Muscle layer of duodenum (tissue), 2 donors: ENCODE measurements around the gene MAP2K2.

Experiments used
- H3K27ac ChIP-seq: one replicate; pipeline ENCODE4 v1.7.0; 2013; ENCODE audit warnings: mild to moderate bottlenecking, low read length
- H3K27me3 ChIP-seq: one replicate; pipeline ENCODE4 v1.7.0; 2013; ENCODE audit warnings: low read depth, mild to moderate bottlenecking, control low read depth, low read length
- H3K36me3 ChIP-seq, 2 donors: one replicate each; pipeline ENCODE4 v1.7.0; 2013; ENCODE audit warnings: low read length in 2 of 2, control low read depth in 1 of 2, mild to moderate bottlenecking in 1 of 2; ENCODE audit not compliant: insufficient read depth in 2 of 2, control insufficient read depth in 1 of 2
- H3K4me1 ChIP-seq, 2 donors: one replicate each; pipeline ENCODE4 v1.7.0; 2013; ENCODE audit warnings: low read length in 2 of 2, mild to moderate bottlenecking in 2 of 2, control low read depth in 1 of 2, moderate library complexity in 1 of 2; ENCODE audit not compliant: insufficient read depth in 2 of 2, control insufficient read depth in 1 of 2
- H3K4me3 ChIP-seq, 2 donors: one replicate each; pipeline ENCODE4 v1.7.0; 2013; ENCODE audit warnings: low read length in 2 of 2, low read depth in 1 of 2, mild to moderate bottlenecking in 1 of 2
- H3K9me3 ChIP-seq, 2 donors: one replicate each; pipeline ENCODE4 v1.7.0; 2013; ENCODE audit warnings: low read length in 2 of 2, control low read depth in 1 of 2, mild to moderate bottlenecking in 1 of 2; ENCODE audit not compliant: control insufficient read depth in 1 of 2
- donor health status: healthy.

The MAP2K2 gene

GRCh38 chr19:4096049-4096892 lies 27.7 kb downstream of the MAP2K2 start:
- H3K27ac ChIP-seq: no peak overlapping the region
- H3K9me3 ChIP-seq: no peaks in the 10 kb centered on the region
- peaks cover 4 to 62% of the 10 kb centered on the region in 2 donors for H3K36me3 ChIP-seq
- H3K4me1 ChIP-seq: no peaks in the 10 kb centered on the region
- no peaks in the 10 kb centered on the region for H3K27me3 ChIP-seq
- no peak overlapping the region for H3K4me3 ChIP-seq

GRCh38 chr19:4095488-4095844 lies 28.5 kb downstream of the MAP2K2 start:
- H3K36me3 ChIP-seq: peaks cover 4 to 60% of the 10 kb centered on the region in 2 donors
- no peaks in the 10 kb centered on the region for H3K4me1 ChIP-seq
- H3K4me3 ChIP-seq: no peak overlapping the region

DNA sequence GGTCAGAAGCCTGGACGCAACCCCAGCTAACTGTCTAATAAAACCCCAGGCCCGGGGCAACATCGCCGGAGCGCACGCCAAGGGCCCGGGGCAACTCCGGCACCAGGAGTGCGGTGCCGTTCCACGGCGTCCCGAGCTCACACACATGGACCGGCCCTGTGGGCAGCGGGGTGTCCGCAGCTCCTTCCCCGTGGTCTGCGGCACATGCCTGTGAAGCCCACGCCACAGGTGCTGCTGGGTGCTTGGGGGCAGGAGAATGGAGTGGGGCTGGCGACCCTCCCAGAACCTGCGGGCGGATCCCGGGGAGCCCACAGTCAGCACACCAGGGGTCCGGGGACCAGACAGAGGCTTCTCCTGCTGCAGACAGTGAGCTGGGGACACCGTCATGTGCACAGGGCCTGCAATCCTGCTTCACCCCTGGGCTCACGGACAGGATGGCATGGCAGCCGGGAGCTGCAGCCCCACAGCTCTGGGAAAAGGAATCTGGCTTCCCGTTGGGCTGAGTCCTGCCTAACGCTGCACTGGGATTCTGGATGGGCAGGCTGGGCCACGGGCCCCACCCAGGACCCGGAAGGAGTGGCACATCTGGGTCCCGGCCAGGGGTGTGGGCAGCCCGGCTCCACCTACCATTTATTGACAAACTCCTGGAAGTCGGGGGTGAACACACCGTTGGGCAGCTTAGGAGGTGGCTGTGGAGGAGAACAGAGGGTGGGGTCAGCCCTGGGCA lies 29.0 kb downstream of the MAP2K2 start:
- Histone ChIP-seq H3K9me3 (no peaks in the 10 kb centered on the region), H3K27ac (no peak overlapping the region), H3K36me3 (peaks cover 4 to 63% of the 10 kb centered on the region in 2 donors), H3K4me3 (no peak overlapping the region), H3K27me3 (no peaks in the 10 kb centered on the region), H3K4me1 (no peaks in the 10 kb centered on the region)

More at GRCh38 chr19:4095488-4095844, 28.5 kb downstream of the MAP2K2 start:
- Histone ChIP-seq H3K27me3 (no peaks in the 10 kb centered on the region), H3K27ac (no peak overlapping the region), H3K9me3 (no peaks in the 10 kb centered on the region)

DNA sequence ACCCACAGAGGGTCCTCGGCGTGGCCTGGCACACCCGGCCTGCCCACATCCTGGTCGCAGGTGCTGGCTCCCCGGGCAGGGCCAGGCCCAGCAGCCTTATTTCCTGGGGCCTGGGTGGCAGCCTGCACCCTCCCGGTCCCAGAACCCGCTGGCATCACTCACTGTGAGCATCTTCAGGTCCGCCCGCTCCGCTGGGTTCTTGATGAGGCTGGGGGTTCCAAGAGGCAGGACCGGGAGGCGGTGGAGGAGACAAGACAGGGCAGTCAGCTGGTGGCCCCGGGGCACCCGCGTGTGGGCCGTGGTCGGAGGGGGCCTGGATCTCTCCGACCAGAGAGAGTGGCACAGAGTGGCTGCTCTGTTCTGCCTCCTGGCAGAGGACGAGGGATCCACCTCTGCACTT lies 29.6 kb downstream of the MAP2K2 start:
- H3K4me1 ChIP-seq: no peaks in the 10 kb centered on the region
- peaks cover 0 to 65% of the 10 kb centered on the region in 2 donors for H3K36me3 ChIP-seq
- no peaks in the 10 kb centered on the region for H3K9me3 ChIP-seq
- no peak overlapping the region for H3K4me3 ChIP-seq
- H3K27ac ChIP-seq: no peak overlapping the region
- H3K27me3 ChIP-seq: no peaks in the 10 kb centered on the region

DNA sequence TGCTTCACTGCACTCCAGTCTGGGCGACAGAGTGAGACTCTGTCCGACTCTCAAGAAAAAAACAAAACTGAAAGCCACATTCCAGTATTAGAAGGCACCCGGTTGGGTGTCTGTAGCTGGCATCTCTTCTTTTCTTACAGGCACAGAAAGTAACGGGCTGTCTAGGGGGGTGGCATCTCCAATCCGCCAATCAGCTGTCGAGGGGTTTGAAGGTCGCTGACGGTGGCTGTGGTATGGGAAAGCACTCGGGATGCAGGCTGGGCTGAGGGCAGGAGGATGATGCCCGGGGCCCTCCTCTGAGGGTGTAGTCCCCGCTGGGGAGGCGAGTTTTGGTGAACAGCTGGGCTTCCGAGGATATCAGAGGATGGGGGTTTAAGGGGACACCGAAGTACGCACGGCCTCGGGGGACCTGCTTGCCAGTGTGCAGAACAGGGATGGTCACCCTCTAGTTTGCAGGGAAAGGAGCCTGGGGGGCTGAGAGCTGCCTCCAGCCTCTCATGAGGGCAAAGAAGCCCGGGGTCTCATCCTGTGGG lies 30.2 kb downstream of the MAP2K2 start:
- H3K27me3 ChIP-seq: no peaks in the 10 kb centered on the region
- H3K4me3 ChIP-seq: no peak overlapping the region
- peaks cover 0 to 61% of the 10 kb centered on the region in 2 donors for H3K36me3 ChIP-seq
- no peak overlapping the region for H3K27ac ChIP-seq
- no peaks in the 10 kb centered on the region for H3K9me3 ChIP-seq
- H3K4me1 ChIP-seq: no peaks in the 10 kb centered on the region

- H3K36me3 ChIP-seq: peaks cover 0 to 56% of the 10 kb centered on the region in 2 donors
- no peaks in the 10 kb centered on the region for H3K4me1 ChIP-seq
- H3K27ac ChIP-seq: no peak overlapping the region
- no peak overlapping the region for H3K4me3 ChIP-seq
- H3K9me3 ChIP-seq: no peaks in the 10 kb centered on the region
- no peaks in the 10 kb centered on the region for H3K27me3 ChIP-seq
Measured at GRCh38 chr19:4090356-4091220, 33.3 kb downstream of the MAP2K2 start.

DNA sequence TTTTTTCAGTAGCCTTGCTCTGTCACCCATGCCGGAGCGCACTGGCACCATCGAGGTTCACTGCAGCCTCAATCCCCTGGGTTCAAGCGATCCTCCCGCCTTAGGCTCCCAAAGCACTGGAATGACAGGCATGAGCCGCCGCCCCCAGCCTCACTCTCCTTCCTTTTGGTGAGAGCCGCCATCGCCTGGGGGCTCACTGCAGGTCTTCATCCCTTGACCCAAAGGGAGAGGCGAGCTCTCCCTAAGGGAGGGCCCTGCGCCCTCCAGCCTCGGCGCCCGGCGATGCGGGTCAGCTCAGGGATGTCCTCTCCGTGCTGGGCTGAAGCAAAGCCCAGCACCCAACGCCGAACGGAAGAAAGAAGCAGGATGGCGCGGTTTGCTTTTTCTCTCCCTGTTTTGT lies 34.0 kb downstream of the MAP2K2 start:
- Histone ChIP-seq H3K27ac (no peak overlapping the region), H3K4me1 (no peaks in the 10 kb centered on the region), H3K4me3 (no peak overlapping the region), H3K36me3 (peaks cover 0 to 50% of the 10 kb centered on the region in 2 donors), H3K27me3 (no peaks in the 10 kb centered on the region), H3K9me3 (no peaks in the 10 kb centered on the region)

GRCh38 chr19:4089400-4089908 lies 34.5 kb downstream of the MAP2K2 start:
- Histone ChIP-seq H3K4me1 (no peaks in the 10 kb centered on the region), H3K9me3 (no peaks in the 10 kb centered on the region), H3K27ac (no peak overlapping the region), H3K4me3 (no peak overlapping the region), H3K27me3 (no peaks in the 10 kb centered on the region), H3K36me3 (peaks cover 0 to 45% of the 10 kb centered on the region in 2 donors)

GRCh38 chr19:4088975-4089374 lies 34.9 kb downstream of the MAP2K2 start:
- Histone ChIP-seq H3K4me3 (no peak overlapping the region), H3K27ac (no peak overlapping the region), H3K4me1 (peaks cover 0 to 3% of the 10 kb centered on the region in 2 donors), H3K36me3 (peaks cover 0 to 40% of the 10 kb centered on the region in 2 donors), H3K27me3 (no peaks in the 10 kb centered on the region), H3K9me3 (no peaks in the 10 kb centered on the region)

DNA sequence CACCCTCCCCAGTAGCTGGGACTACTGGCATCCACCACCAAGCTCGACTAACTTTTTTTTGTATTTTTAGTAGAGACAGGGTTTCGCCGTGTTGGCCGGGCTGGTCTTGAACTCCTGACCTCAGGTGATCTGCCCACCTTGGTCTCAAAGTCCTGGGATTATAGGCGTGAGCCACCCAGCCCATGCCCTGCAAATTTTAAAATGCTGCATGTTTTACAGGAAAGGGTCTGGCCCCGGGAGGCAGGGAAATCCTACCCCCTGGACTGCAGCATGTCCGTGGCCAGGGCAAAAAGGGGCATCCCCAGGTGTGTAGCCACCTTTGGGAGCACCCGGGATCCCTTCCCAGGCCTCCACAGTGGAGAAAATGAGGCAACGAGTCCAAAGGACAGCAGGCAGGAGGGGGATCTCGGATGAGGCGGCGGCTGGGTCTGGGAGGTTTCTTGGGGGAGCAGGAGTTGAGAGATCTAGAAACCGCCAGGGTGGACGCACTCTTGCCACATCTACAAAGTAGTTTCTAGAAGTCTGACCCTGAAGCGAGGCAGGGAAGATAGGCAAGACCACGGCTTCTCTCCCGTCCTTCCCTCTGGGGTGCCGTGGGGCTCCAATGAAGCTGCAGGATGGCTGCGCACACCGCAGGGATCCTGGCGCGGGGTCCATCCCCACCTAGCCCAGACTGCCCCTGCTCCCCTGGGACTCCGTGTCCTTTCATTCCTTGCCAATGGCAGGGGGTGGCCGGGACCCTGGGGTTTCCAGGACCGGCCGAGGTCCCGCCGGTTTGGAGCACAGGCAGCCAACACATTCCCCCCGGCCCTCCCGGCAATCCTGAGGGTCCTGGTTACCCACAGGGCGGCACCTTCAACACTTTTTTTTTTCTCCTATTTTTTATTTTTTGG lies 35.9 kb downstream of the MAP2K2 start:
- Histone ChIP-seq H3K9me3 (no peaks in the 10 kb centered on the region), H3K4me3 (no peak overlapping the region), H3K4me1 (peaks cover 0 to 6% of the 10 kb centered on the region in 2 donors), H3K36me3 (peaks cover 0 to 31% of the 10 kb centered on the region in 2 donors), H3K27ac (no peak overlapping the region), H3K27me3 (no peaks in the 10 kb centered on the region)
